MM.1S (cell line): ENCODE results near the gene SETBP1.

Experiments used
- DNase-seq: peaks from one replicate; pipeline ENCODE4 v3.0.0-alpha.2; 2015
- H2AFZ ChIP-seq: fragments of 300-600 bp; sonication (generic); 2 replicates; pipeline ENCODE4 v1.6.0; 2016; ENCODE audit warnings: antibody characterized with exemption, low read length
- H3F3A ChIP-seq: fragments of 300-600 bp; sonication (generic); 2 replicates; pipeline ENCODE4 v1.6.1; 2016; ENCODE audit warnings: mild to moderate bottlenecking, antibody characterized with exemption, low read length, moderate library complexity, mixed read lengths; ENCODE audit not compliant: insufficient read depth
- H3K27ac ChIP-seq: fragments of 300-600 bp; sonication (generic); 2 replicates; pipeline ENCODE4 v1.5.1; 2016; ENCODE audit warnings: mild to moderate bottlenecking, low read length
- H3K27me3 ChIP-seq: fragments of 300-600 bp; sonication (generic); replicated peaks from 2 replicates; pipeline ENCODE4 v1.6.0; 2016; ENCODE audit warnings: low read length; ENCODE audit not compliant: insufficient read depth
- H3K36me3 ChIP-seq: fragments of 300-600 bp; sonication (generic); replicated peaks from 2 replicates; pipeline ENCODE4 v1.6.1; 2016; ENCODE audit warnings: mild to moderate bottlenecking, low read length, mixed read lengths; ENCODE audit not compliant: insufficient read depth
- H3K4me1 ChIP-seq: fragments of 300-600 bp; sonication (generic); 2 replicates; pipeline ENCODE4 v1.6.1; 2016; ENCODE audit warnings: low read length, mixed read lengths
- H3K4me2 ChIP-seq: fragments of 300-600 bp; sonication (generic); 2 replicates; pipeline ENCODE4 v1.6.0; 2016; ENCODE audit warnings: low read depth, low read length
- H3K4me3 ChIP-seq: fragments of 300-600 bp; sonication (generic); 2 replicates; pipeline ENCODE4 v1.5.1; 2016; ENCODE audit warnings: low read length, mixed read lengths
- H3K79me2 ChIP-seq: fragments of 300-600 bp; sonication (generic); 2 replicates; pipeline ENCODE4 v1.6.1; 2016; ENCODE audit warnings: mixed run types, low read length, mixed read lengths
- H3K9ac ChIP-seq: fragments of 300-600 bp; sonication (generic); 2 replicates; pipeline ENCODE4 v1.6.1; 2016; ENCODE audit warnings: low read length, mixed read lengths
- H3K9me2 ChIP-seq: fragments of 300-600 bp; sonication (generic); replicated peaks from 2 replicates; pipeline ENCODE4 v1.6.1; 2016; ENCODE audit warnings: mild to moderate bottlenecking, low read length, mixed read lengths; ENCODE audit not compliant: insufficient read depth
- H3K9me3 ChIP-seq: fragments of 300-600 bp; sonication (generic); replicated peaks from 2 replicates; pipeline ENCODE4 v1.6.1; 2016; ENCODE audit warnings: mild to moderate bottlenecking, low read length, mixed read lengths; ENCODE audit not compliant: insufficient read depth
- H4K20me1 ChIP-seq: fragments of 300-600 bp; sonication (generic); 2 replicates; pipeline ENCODE4 v1.6.1; 2016; ENCODE audit warnings: mild to moderate bottlenecking, low read length, moderate library complexity, mixed read lengths; ENCODE audit not compliant: insufficient read depth
- CTCF ChIP-seq: fragments of 300-600 bp; sonication (generic); IDR thresholded peaks from 2 replicates; pipeline ENCODE4 v1.5.1; 2016; ENCODE audit warnings: antibody characterized with exemption, low read length, mixed read lengths
- EZH2 ChIP-seq: fragments of 300-600 bp; sonication (generic); optimal IDR thresholded peaks from 2 replicates; pipeline ENCODE3; 2017; ENCODE audit warnings: low read depth, mild to moderate bottlenecking, antibody characterized with exemption, low read length, mixed read lengths
- EZH2phosphoT487 ChIP-seq: fragments of 300-600 bp; sonication (generic); IDR thresholded peaks from 2 replicates; pipeline ENCODE4 v1.6.1; 2018; ENCODE audit warnings: antibody characterized with exemption, low read length

The SETBP1 gene

GRCh38 chr18:44844486-44844885 is 163.8 kb downstream of the SETBP1 start:
- no peaks in the 10 kb centered on the region; the same call in 1 of the 2 replicates for H3K36me3 ChIP-seq
- H3K79me2 ChIP-seq: peaks cover 93% of the 10 kb centered on the region
- no peaks in the 10 kb centered on the region for H3K9me3 ChIP-seq
- H3K9ac ChIP-seq: no peak overlapping the region
- H3F3A ChIP-seq: no peaks in the 10 kb centered on the region
- no peaks in the 10 kb centered on the region for H4K20me1 ChIP-seq
- TF ChIP-seq EZH2 (no peak), EZH2phosphoT487 (no peak), CTCF (no peak)
- no peaks in the 10 kb centered on the region for H3K27me3 ChIP-seq
- H3K27ac ChIP-seq: no peak overlapping the region
- H2AFZ ChIP-seq: no peak overlapping the region
- H3K4me2 ChIP-seq: no peak overlapping the region
- no peak overlapping the region for H3K4me3 ChIP-seq
- H3K4me1 ChIP-seq: peaks cover 6% of the 10 kb centered on the region
- no peaks in the 10 kb centered on the region for H3K9me2 ChIP-seq
- no peak for DNase-seq

- Histone ChIP-seq H3K4me1 (peaks cover 10% of the 10 kb centered on the region), H3K79me2 (peaks cover 74% of the 10 kb centered on the region), H4K20me1 (no peaks in the 10 kb centered on the region), H3K4me2 (no peak overlapping the region), H3K27ac (no peak overlapping the region), H3K27me3 (no peaks in the 10 kb centered on the region), H3F3A (peaks cover 6% of the 10 kb centered on the region), H2AFZ (no peak overlapping the region), H3K36me3 (no peaks in the 10 kb centered on the region; the same call in 1 of the 2 replicates), H3K9me2 (no peaks in the 10 kb centered on the region), H3K4me3 (no peak overlapping the region), H3K9ac (no peak overlapping the region), H3K9me3 (no peaks in the 10 kb centered on the region)
- DNase-seq: no peak
- TF ChIP-seq CTCF (no peak), EZH2phosphoT487 (no peak), EZH2 (no peak)
These were observed 165.8 kb downstream of the SETBP1 start for GRCh38 chr18:44846450-44846849.

DNA sequence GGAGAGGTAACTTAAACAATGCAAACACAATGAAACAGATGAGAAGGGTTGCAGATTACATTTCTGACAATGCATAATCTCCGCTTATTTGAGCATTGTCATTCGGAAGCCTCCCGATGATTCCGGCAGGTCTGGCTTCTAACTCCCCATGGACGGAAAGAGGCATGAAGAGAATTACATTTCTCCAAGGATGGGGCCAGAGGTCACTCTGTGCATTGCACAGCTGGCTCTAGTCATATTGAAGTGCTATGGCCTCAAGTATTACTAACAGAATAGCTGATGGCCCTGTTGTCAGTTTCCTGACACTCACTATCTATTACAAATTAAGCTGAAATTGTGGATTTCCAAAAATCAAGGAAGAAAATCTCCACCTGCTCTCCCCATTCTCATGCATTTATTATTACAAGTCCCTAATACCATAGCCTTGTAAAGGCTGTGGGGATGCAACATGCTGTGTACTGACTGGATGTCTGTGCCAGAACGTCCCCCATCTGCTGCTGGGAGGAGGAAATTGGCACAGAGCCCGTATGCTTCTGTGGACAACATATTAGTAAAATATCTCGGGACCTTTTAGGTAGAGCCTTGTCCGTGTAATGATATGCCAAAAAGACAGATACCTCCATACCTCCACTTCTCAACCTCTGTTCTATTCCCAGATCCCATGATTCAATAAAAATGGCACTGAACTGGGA is 168.1 kb downstream of the SETBP1 start:
- Histone ChIP-seq H2AFZ (no peak overlapping the region), H3K27me3 (no peaks in the 10 kb centered on the region), H3K79me2 (peaks cover 73% of the 10 kb centered on the region), H3K36me3 (no peaks in the 10 kb centered on the region; the same call in 1 of the 2 replicates), H3K4me2 (no peak overlapping the region), H3K9me3 (no peaks in the 10 kb centered on the region), H3F3A (peaks cover 6% of the 10 kb centered on the region), H4K20me1 (no peaks in the 10 kb centered on the region), H3K27ac (no peak overlapping the region), H3K9me2 (no peaks in the 10 kb centered on the region), H3K9ac (no peak overlapping the region), H3K4me3 (no peak overlapping the region), H3K4me1 (peaks cover 30% of the 10 kb centered on the region)
- DNase-seq: no peak
- TF ChIP-seq CTCF: no peak
- no peak for TF ChIP-seq EZH2
